WTC11 (cell line): Measurements from ENCODE around the gene SELENBP1. TPM values are rescaled to one million over a fixed set of nuclear protein-coding genes. Genes with fewer than 3 reads are reported as not detected.

Source experiments
- AFF4 ChIP-seq: sonication (generic); formaldehyde crosslinking; IDR thresholded peaks from 2 replicates; pipeline ENCODE4 v1.8.1; 2023; ENCODE audit warnings: mild to moderate bottlenecking, missing genetic modification reagents, borderline replicate concordance
- AR ChIP-seq: fragments of 250-450 bp; sonication (Bioruptor Pico); IDR thresholded peaks from 2 replicates; pipeline ENCODE4 v1.9.0; 2021; ENCODE audit warnings: mild to moderate bottlenecking
- ERG ChIP-seq: fragments of 250-450 bp; sonication (Bioruptor Pico); IDR thresholded peaks from 2 replicates; pipeline ENCODE4 v1.8.0; 2021; ENCODE audit warnings: mild to moderate bottlenecking
- MXD4 ChIP-seq: fragments of 250-450 bp; sonication (Bioruptor Pico); IDR thresholded peaks from 2 replicates; pipeline ENCODE4 v1.8.0; 2021; ENCODE audit warnings: mild to moderate bottlenecking, moderate library complexity, borderline replicate concordance
- PRRX2 ChIP-seq: fragments of 250-450 bp; sonication (Bioruptor Pico); IDR thresholded peaks from 2 replicates; pipeline ENCODE4 v1.8.0; 2021; ENCODE audit warnings: mild to moderate bottlenecking
- SMAD4 ChIP-seq: sonication (generic); formaldehyde crosslinking; IDR thresholded peaks from 2 replicates; pipeline ENCODE4 v1.8.0; 2022; ENCODE audit warnings: mild to moderate bottlenecking, missing genetic modification reagents
- SP1 ChIP-seq: sonication (generic); formaldehyde crosslinking; conservative IDR thresholded peaks from 2 replicates; pipeline ENCODE4 v1.8.1; 2022; ENCODE audit warnings: missing genetic modification reagents
- TP53 ChIP-seq: sonication (generic); formaldehyde crosslinking; IDR thresholded peaks from 2 replicates; pipeline ENCODE4 v1.8.1; 2023; ENCODE audit warnings: mild to moderate bottlenecking, missing genetic modification reagents
- ZMAT4 ChIP-seq: fragments of 250-450 bp; sonication (Bioruptor Pico); IDR thresholded peaks from 2 replicates; pipeline ENCODE4 v1.9.0; 2021; ENCODE audit warnings: mild to moderate bottlenecking
- total RNA-seq: library from RNA; stranded (reverse); gene quantifications from 3 replicates; pipeline ENCODE4 v1.2.3, GENCODE V29; 2021
- TF ChIP-seq, protein P1 (sequence below): fragments of 250-450 bp; sonication (Bioruptor Pico); IDR thresholded peaks from 2 replicates; pipeline ENCODE4 v1.9.0; 2021; ENCODE audit warnings: mild to moderate bottlenecking, borderline replicate concordance
- TF ChIP-seq, protein P2 (sequence below): sonication (generic); formaldehyde crosslinking; IDR thresholded peaks from 2 replicates; pipeline ENCODE4 v1.8.1; 2023; ENCODE audit warnings: mild to moderate bottlenecking, missing genetic modification reagents

The SELENBP1 gene
- total RNA-seq, 1 experiment from 2014 or later = 17.9 TPM

- TF ChIP-seq, protein P1, sequence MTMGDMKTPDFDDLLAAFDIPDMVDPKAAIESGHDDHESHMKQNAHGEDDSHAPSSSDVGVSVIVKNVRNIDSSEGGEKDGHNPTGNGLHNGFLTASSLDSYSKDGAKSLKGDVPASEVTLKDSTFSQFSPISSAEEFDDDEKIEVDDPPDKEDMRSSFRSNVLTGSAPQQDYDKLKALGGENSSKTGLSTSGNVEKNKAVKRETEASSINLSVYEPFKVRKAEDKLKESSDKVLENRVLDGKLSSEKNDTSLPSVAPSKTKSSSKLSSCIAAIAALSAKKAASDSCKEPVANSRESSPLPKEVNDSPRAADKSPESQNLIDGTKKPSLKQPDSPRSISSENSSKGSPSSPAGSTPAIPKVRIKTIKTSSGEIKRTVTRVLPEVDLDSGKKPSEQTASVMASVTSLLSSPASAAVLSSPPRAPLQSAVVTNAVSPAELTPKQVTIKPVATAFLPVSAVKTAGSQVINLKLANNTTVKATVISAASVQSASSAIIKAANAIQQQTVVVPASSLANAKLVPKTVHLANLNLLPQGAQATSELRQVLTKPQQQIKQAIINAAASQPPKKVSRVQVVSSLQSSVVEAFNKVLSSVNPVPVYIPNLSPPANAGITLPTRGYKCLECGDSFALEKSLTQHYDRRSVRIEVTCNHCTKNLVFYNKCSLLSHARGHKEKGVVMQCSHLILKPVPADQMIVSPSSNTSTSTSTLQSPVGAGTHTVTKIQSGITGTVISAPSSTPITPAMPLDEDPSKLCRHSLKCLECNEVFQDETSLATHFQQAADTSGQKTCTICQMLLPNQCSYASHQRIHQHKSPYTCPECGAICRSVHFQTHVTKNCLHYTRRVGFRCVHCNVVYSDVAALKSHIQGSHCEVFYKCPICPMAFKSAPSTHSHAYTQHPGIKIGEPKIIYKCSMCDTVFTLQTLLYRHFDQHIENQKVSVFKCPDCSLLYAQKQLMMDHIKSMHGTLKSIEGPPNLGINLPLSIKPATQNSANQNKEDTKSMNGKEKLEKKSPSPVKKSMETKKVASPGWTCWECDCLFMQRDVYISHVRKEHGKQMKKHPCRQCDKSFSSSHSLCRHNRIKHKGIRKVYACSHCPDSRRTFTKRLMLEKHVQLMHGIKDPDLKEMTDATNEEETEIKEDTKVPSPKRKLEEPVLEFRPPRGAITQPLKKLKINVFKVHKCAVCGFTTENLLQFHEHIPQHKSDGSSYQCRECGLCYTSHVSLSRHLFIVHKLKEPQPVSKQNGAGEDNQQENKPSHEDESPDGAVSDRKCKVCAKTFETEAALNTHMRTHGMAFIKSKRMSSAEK (CRISPR knock-in tag) = no peak
- TF ChIP-seq SMAD4 (no peak), ZMAT4 (CRISPR knock-in tag) (no peak), AFF4 (no peak), PRRX2 (no peak), TP53 (CRISPR knock-in tag) (no peak), ERG (CRISPR knock-in tag) (no peak), SP1 (CRISPR knock-in tag) (no peak), MXD4 (CRISPR knock-in tag) (no peak), AR (CRISPR knock-in tag) (no peak)
- TF ChIP-seq, protein P2, sequence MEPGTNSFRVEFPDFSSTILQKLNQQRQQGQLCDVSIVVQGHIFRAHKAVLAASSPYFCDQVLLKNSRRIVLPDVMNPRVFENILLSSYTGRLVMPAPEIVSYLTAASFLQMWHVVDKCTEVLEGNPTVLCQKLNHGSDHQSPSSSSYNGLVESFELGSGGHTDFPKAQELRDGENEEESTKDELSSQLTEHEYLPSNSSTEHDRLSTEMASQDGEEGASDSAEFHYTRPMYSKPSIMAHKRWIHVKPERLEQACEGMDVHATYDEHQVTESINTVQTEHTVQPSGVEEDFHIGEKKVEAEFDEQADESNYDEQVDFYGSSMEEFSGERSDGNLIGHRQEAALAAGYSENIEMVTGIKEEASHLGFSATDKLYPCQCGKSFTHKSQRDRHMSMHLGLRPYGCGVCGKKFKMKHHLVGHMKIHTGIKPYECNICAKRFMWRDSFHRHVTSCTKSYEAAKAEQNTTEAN (CRISPR knock-in tag) = no peak
These were observed 4.7 kb downstream of the SELENBP1 start (continued) for GRCh38 chr1:151367658-151368392.
